Stimulated activated CD8-positive, alpha-beta memory T cell treated with anti-CD3 and anti-CD28 coated beads, Interleukin-7, amount 100 ng/mL, for 24 hours (primary cell): ENCODE results near the gene KRTAP9-9.
"Not testable (repeated sequence)": the region's sequence is repeated elsewhere in the genome, so short reads cannot be mapped to it uniquely, and the experiment has no call there.

ENCODE experiments used
- DNase-seq: peaks from one replicate; pipeline ENCODE4 v3.0.0-alpha.2; 2020; ENCODE audit warnings: low read depth

KRTAP9-9 gene

DNA sequence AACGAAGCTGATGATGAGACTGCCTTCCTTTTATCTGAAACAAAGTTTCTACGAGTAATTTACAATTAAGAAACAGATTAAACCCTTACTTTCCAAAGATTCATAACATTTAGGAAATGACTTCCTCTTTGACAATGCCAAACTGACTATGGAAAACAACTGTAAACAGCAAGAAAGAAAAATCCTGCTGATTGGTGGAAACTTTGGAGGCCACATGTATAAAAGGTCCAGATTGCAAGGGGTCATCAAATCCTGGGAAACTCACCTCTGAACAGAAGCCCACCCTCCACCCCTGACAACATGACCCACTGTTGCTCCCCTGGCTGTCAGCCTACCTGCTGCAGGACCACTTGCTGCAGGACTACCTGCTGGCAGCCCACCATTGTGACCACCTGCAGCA lies 9.9 kb downstream of the KRTAP9-9 start, which contains the start of gene KRTAP9-6:
TSS of gene KRTAP9-6 (plus strand) at position 301 of the 400 bp plus-strand sequence. CDS start at position 301, 0 bp downstream.
- DNase-seq: no peak

DNA sequence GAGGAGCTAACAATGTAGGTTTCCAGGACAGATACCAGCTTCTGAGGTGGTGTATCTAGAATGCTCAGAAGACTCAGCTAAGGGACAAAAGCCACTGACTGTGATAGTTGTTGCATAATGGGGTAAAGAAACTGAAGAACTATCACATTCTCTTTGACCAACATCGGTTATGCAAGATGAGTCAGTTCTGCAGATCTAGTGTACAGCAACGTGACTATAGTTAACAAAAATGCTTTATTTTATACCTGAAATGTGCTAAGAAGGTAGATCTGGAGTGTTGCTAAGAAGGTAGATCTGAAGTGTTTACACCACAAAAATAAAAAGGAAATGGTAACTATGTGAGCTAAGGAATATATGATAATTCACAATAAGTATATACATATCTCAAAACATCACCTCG lies 12.5 kb downstream of the KRTAP9-9 start:
- no peak for DNase-seq

DNA sequence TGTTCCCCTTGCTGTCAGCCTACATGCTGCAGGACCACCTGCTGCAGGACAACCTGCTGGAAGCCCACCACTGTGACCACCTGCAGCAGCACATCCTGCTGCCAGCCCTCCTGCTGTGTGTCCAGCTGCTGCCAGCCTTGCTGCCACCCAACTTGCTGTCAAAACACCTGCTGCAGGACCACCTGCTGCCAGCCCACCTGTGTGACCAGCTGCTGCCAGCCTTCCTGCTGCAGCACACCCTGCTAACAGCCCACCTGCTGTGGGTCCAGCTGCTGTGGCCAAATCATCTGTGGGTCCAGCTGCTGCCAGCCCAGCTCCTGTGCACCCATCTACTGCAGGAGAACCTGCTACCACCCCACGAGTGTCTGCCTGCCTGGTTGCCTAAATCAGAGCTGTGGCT lies 16.1 kb downstream of the KRTAP9-9 start:
- not testable (repeated sequence) for DNase-seq

DNA sequence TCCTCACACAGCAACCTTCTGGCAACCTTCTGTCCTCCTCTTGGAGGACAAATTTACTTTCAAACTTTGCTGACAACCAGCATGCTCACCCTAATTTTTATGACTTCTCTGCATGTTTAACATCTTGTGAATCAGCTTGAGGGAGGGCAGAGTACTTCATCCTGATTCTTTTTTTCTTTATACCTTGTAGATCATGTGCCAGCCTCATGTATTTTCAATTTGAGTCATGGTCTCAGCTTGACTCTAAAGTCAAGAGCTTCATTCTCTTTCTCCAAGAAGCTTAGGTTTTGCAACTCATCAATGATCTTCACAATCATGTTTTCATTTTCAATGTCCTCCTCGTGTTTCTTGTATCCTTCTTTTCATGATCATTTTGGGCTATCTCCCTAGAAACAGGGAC lies 16.7 kb downstream of the KRTAP9-9 start:
- DNase-seq: no peak

DNA sequence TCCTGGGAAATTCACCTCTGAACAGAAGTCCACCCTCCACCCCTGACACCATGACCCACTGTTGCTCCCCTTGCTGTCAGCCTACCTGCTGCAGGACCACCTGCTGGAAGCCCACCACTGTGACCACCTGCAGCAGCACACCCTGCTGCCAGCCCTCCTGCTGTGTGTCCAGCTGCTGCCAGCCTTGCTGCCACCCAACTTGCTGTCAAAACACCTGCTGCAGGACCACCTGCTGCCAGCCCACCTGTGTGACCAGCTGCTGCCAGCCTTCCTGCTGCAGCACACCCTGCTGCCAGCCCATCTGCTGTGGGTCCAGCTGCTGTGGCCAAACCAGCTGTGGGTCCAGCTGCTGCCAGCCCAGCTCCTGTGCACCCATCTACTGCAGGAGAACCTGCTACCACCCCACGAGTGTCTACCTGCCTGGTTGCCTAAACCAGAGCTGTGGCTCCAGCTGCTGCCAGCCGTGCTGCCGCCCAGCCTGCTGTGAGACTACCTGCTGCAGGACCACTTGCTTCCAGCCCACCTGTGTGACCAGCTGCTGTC lies 20.5 kb downstream of the KRTAP9-9 start, which contains the start of gene KRTAP9-7:
TSS of gene KRTAP9-7 (plus strand) at position 51 of the 543 bp plus-strand sequence. CDS start at position 51, 0 bp downstream.
- DNase-seq: not testable (repeated sequence)

DNA sequence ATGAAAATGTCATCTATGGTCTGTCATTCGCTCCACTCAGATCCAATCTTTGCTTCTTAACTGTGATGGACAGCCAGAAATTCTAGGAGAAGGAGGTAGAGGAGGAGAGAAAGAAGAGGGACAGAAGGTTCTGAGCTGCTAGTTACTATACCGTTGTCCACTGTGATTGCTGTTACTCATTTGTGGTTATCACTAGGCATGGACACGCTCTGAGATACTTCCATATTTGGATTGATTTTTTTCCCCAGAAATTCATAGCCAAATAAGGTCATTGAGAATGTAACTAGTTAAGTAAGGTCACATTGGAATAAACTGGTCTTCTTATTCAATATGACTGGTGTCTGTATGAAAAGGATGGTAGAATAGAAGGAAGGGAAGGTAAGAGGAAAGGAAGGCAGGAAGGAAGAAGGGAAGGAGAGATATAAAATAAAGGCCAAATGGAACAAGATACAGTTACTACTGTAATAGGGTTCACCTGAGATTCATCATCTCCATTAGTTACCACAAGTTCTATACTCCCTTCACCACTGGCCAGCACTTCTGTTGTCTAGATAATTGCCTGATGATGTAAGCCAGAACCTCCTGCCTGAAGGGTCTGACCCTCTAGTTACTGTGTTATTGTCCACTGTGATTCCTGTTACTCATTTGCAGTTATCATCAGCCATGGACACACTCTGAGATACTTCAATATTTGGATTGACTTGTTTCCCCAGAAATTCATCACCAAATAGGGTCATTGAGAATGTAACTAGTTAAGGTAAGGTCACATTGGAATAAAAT lies 23.2 kb downstream of the KRTAP9-9 start:
- DNase-seq: no peak

DNA sequence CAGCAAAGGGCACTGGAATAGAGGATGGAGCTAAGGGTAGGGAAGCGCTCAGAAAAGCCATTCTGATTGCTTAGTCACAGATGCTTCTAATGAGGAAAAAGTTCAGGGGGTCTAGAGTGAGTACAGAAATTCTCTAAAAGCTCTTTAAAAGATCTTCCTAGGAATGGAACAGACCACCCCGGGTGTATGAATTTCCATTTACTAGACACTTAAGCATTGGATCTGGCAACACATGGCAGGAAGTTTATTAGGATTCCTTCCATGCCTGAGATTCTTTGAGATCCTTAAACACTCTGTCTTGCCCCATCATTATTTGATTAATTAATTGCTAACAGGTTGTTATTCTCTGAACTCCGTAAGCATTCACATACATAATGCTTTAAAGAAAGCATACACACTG lies 28.9 kb downstream of the KRTAP9-9 start:
- no peak for DNase-seq

DNA sequence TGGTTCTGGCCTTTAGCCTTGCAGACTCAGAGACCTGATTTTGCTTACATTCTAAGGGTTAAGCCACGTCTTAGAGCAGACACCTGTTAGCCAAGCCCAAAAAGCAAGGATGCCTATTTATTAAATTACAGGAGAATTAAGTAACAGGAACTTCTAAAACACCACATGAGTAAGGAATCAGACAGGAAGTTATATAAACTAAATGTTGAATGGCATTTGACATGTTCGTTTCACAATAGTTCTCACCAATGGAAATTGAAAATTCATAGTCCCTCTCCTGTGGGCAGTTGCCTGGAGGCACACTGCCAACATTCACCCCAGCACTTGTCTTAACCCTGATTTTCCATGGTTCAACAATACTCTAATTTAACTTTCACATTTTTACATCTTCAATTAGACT lies 29.4 kb downstream of the KRTAP9-9 start:
- no peak for DNase-seq

DNA sequence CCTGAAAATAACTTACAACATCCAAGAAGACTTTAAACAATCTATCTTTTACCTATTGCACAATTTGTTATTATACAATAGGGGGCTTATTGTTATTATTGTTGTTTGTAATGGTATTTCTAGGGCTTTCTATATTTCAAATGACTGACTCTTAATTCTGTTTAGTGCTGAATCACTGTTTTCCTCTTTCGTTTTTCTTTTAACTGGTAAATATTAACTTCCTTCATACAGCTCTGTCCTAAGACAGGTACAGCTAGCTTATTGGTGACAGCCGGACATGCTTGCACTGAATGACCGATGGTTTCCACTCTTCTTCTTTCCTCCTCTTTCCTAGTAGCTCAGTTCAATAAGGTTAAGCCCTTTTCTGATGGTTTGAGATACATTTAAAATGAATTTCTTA lies 31.9 kb downstream of the KRTAP9-9 start:
- DNase-seq: no peak

DNA sequence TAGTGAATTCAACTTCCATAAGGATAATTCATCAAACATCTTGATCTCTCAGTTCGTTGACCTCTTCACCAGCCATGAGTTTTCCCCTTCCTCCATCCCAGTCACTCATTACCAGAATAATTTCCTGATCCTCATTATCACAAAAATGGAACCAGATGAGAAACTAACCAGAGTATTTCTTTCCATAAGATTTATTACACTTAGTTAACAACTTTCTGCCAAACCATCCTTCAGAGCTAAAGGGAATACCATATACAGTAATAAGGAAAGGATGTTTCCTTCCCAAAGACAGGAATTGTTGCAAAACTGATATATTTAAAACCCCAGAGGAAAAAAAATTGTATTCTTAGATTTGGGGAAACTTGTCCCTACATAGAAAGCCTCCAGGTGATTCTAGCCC lies 38.8 kb downstream of the KRTAP9-9 start:
- no peak for DNase-seq

DNA sequence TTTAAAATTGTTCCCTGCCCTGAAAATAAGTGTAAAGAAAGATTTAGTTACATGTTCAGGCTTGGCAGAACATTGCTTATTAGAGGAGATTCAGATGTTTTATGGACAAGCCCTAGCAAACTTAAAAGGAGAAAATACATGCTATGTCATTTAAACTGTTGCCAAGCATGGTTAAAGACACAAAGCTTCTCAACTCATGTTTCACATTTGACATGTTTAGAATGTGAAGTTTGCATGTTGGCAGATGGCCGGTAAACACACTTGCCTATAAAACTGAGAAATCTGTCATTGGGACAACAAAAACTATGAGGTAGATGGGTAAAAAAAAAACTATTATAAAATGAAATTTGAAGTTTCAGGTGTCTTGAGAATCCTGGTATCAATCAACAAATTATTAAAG lies 41.7 kb downstream of the KRTAP9-9 start:
- no peak for DNase-seq

DNA sequence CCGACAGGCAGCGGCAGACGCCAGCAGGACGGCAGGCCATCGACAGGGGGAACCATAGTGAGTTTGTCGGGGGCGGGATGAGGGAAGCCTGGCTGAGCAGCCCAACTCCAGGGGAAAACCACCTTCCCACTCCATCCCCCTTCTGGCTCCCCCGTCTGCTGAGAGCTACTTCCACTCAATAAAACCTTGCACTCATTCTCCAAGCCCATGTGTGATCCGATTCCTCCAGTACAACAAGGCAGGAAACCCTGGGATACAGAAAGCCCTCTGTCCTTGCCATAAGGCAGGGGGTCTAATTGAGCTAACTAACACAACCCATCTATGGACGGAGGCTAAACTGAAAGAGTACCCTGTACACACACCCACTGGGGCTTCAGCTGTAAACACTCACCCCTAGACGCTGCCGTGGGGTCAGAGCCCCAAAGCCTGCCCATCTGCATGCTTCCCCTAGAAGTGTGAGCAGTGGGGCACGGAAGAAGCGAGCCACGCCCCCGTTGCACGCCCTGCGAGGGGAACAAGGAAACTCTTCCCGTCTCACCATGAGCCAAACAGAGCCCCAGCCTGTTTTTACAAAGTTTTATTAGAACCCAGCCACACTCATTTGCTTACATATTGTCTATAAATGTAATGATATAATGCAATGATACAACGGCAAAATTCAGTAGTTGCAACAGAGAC lies 43.4 kb downstream of the KRTAP9-9 start:
- DNase-seq: no peak

DNA sequence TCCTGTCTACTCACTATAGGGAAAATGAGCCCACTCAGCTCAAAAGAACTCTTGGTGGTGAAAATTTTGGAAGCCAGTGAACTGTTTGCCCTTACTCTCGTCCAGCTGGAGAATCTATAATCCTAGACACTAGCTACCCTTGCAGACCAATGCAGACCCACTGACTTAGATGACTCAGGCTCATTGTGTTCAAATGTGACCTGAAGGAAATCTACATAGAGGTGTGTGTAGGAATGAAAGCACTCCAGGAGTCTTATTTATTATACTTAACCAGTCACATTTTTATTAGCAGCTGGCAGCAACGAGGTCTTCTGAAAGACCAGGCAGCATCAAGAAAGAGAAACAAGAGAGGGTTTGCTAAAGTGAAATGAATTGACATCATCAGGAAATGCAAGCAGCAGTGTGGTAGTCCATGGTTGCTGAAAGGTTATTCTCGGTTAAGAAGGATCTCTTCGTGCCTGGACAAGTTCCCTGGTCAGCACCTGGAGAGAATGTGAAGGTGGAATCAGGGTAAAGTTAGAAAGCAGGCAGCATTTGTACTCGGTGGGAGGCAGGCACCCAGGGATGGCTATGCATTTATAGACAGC lies 46.1 kb downstream of the KRTAP9-9 start:
- DNase-seq: no peak

DNA sequence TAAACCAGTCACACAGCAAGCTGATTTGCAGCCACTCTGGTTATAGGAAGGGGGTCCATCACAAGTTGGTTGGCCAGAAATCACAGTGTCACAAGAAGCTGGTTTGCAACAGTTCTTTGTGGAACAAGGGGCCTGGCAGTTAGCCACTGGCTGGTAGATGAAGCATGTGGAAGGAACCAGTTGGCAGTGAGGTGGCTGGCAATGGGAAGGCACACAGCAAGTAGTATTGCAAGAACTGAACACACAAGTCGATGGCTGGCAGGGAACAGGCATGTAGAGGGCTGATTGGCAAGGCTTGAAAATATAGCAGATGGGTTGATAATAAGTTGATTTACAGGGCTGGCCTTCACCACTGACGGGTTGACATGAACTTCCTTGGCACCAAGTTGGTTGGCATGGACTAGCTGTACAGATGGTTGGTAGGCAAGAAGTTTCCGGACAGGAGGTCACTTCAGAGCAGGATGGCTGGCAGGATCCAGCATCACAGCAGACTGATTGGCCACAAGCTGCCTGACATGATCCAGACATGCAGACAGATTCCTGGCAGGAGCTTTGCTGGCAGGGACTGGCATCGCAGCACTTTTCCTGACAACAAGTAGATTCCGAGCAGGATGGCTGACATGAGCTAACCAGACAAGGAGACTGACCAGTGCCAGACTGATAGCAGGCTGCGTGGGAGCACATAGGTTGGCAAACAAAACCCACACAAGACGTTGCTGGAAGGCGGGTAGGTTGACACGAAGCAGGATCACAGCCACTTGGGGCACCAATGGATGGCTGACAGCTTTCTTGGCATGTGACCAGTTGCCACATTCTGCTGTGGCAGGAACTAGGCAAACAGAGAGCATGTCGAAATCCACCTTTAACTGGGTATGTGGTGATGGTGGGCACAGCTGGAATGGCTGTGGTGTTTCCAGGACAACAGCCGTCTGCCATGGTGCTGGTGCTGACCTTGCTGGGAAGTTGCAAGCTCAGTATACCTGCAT lies 47.0 kb downstream of the KRTAP9-9 start, which contains the start of gene KRTAP29-1:
TSS of gene KRTAP29-1 (minus strand) at position 936 of the 986 bp plus-strand sequence. CDS start at position 936, 0 bp downstream.
- DNase-seq: no peak

DNA sequence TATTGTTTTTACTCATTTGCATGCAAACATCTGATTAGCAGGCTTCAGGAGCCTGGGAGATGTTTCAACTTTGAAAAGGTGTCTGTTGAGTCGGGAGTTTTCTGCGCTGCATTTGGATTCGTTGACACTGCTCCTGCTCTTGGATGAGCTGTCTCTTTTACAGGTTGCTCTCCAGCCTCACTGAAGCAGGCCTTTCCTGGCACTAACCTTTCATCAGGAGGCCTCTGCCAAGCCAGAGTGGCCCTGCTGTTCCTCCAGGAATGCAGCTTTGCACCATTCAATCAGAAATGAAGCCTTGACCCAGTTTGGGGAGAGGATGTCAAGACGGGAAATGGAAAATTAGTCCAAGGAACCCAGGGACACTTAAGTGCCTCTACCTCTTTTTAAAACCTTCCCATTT lies 47.8 kb downstream of the KRTAP9-9 start:
- DNase-seq: no peak

DNA sequence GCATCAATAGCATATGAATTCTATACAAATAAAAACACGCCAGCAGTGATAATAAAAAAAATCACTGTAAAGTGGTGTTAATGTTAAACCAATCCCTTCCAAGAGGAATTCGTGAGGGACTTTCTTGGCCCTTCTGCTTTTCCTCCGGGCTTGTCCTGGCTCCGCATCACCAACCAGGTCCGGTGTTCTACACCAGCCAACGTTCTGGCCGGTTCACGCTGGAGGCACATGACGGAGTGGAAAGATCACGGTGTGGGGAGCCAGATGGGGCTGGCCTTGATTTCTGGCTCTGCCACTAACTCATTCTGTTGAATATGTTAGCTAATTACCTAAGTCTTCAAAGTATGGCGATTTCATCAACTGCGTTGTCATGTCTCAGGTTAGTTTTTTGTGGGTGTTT lies 48.9 kb downstream of the KRTAP9-9 start:
- DNase-seq: no peak
